H1 (cell line): ENCODE data around the gene ENO2. TPM values are rescaled to one million over a fixed set of nuclear protein-coding genes. Genes with fewer than 3 reads are reported as not detected.

Experiments
- GABPA ChIP-seq: IDR thresholded peaks from 2 replicates; pipeline ENCODE4 v1.6.1; 2011; ENCODE audit warnings: mild to moderate bottlenecking, low read length, moderate library complexity, borderline replicate concordance; ENCODE audit not compliant: insufficient read depth
- HDAC2 ChIP-seq, 2 experiments: fragments of 300-600 bp in 1 of 2; sonication (generic) in 1 of 2; IDR thresholded peaks; 2 replicates each; pipeline ENCODE4 v1.6.1; 2011 to 2012; ENCODE audit warnings: low read depth in 2 of 2, low read length in 2 of 2, mild to moderate bottlenecking in 2 of 2, moderate library complexity in 2 of 2, borderline replicate concordance in 1 of 2, inconsistent platforms in 1 of 2
- HDAC6 ChIP-seq: IDR thresholded peaks from one replicate; pipeline ENCODE4 v1.7.1; 2012; ENCODE audit warnings: low read depth, mild to moderate bottlenecking, inconsistent platforms, low read length, moderate library complexity
- RBBP5 ChIP-seq: IDR thresholded peaks from 2 replicates; pipeline ENCODE4 v1.7.1; 2012; ENCODE audit warnings: low read depth, mild to moderate bottlenecking, inconsistent platforms, low read length, moderate library complexity, borderline replicate concordance
- SRF ChIP-seq: IDR thresholded peaks from 2 replicates; pipeline ENCODE4 v1.6.1; 2011; ENCODE audit warnings: mild to moderate bottlenecking, low read depth, low read length, moderate library complexity
- polyA plus RNA-seq, 7 experiments: library from polyadenylated mRNA; depleted of rRNA in 3 of 7; stranded (reverse) in 5 of 7; unstranded in 2 of 7; fragments of >200 nt in 5 of 7; fragments of 200-250 nt in 2 of 7; gene quantifications; 1 replicate in 5 of 7; 2 replicates in 1 of 7; 4 replicates in 1 of 7; pipeline versions ENCODE4 v1.2.1 to v1.2.3, GENCODE V29; 2011 to 2013; ENCODE audit warnings: missing spikeins in 2 of 7, mixed read lengths in 2 of 7
- total RNA-seq: library from RNA; stranded (reverse); fragmentation: NEBNext Ultra II Directional; extraction: Animal tissue kit (Norgen Biotek cat#: 25700); gene quantifications from 2 replicates; pipeline ENCODE4 v1.2.1, GENCODE V29; 2021
- TF ChIP-seq, protein P1 (sequence below): fragments of 300-600 bp; sonication (generic); IDR thresholded peaks from 2 replicates; pipeline ENCODE4 v1.7.1; 2012; ENCODE audit warnings: low read length, moderate library complexity, mild to moderate bottlenecking, inconsistent platforms; ENCODE audit not compliant: insufficient replicate concordance
- TF ChIP-seq, protein P2 (sequence below), 3 experiments: IDR thresholded peaks; 1 replicate in 2 of 3; 2 replicates in 1 of 3; pipeline versions ENCODE4 v1.5.1 to v1.6.1; 2011; ENCODE audit warnings: low read length in 3 of 3, mild to moderate bottlenecking in 3 of 3, inconsistent platforms in 2 of 3, low read depth in 1 of 3, moderate library complexity in 1 of 3; ENCODE audit not compliant: insufficient read depth in 1 of 3; ENCODE audit errors: control extremely low read depth in 1 of 3

The ENO2 gene
- total and polyA plus RNA-seq, 2 of the 8 experiments (the other 6 are each of a cell fraction or from before 2014, with no cell fraction given), result 92.4 to 102 TPM

DNA sequence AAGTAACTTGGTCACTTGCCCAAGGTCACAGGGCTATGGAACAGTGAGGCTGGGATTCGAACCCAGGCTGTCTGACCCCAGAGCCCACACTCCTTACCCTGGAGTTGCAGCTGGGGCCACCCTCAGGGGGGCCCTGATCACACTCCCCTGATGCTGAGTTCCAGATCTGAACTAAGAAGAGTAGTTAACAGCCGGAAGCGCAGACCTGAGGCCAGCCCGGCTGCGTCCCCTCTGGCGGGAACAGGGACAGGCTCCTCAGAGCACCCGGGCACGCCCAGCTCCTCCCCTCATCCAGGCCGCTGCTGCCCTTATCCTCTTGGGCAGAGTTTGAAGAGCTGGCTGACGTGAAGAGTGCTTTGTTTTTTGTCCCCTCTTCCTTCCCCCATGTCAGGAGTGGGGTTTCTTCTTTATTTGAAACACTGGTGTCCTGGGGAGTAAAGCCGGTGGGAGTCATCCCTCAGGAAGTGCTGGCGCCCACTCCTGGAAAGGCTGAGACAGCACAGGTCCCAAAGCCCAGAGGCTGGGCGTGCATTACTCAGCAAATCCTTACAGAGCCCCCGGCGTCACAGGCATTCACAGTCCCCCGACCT, 47.4 kb downstream of the ENO2 start (continued):
- TF ChIP-seq, protein P1, sequence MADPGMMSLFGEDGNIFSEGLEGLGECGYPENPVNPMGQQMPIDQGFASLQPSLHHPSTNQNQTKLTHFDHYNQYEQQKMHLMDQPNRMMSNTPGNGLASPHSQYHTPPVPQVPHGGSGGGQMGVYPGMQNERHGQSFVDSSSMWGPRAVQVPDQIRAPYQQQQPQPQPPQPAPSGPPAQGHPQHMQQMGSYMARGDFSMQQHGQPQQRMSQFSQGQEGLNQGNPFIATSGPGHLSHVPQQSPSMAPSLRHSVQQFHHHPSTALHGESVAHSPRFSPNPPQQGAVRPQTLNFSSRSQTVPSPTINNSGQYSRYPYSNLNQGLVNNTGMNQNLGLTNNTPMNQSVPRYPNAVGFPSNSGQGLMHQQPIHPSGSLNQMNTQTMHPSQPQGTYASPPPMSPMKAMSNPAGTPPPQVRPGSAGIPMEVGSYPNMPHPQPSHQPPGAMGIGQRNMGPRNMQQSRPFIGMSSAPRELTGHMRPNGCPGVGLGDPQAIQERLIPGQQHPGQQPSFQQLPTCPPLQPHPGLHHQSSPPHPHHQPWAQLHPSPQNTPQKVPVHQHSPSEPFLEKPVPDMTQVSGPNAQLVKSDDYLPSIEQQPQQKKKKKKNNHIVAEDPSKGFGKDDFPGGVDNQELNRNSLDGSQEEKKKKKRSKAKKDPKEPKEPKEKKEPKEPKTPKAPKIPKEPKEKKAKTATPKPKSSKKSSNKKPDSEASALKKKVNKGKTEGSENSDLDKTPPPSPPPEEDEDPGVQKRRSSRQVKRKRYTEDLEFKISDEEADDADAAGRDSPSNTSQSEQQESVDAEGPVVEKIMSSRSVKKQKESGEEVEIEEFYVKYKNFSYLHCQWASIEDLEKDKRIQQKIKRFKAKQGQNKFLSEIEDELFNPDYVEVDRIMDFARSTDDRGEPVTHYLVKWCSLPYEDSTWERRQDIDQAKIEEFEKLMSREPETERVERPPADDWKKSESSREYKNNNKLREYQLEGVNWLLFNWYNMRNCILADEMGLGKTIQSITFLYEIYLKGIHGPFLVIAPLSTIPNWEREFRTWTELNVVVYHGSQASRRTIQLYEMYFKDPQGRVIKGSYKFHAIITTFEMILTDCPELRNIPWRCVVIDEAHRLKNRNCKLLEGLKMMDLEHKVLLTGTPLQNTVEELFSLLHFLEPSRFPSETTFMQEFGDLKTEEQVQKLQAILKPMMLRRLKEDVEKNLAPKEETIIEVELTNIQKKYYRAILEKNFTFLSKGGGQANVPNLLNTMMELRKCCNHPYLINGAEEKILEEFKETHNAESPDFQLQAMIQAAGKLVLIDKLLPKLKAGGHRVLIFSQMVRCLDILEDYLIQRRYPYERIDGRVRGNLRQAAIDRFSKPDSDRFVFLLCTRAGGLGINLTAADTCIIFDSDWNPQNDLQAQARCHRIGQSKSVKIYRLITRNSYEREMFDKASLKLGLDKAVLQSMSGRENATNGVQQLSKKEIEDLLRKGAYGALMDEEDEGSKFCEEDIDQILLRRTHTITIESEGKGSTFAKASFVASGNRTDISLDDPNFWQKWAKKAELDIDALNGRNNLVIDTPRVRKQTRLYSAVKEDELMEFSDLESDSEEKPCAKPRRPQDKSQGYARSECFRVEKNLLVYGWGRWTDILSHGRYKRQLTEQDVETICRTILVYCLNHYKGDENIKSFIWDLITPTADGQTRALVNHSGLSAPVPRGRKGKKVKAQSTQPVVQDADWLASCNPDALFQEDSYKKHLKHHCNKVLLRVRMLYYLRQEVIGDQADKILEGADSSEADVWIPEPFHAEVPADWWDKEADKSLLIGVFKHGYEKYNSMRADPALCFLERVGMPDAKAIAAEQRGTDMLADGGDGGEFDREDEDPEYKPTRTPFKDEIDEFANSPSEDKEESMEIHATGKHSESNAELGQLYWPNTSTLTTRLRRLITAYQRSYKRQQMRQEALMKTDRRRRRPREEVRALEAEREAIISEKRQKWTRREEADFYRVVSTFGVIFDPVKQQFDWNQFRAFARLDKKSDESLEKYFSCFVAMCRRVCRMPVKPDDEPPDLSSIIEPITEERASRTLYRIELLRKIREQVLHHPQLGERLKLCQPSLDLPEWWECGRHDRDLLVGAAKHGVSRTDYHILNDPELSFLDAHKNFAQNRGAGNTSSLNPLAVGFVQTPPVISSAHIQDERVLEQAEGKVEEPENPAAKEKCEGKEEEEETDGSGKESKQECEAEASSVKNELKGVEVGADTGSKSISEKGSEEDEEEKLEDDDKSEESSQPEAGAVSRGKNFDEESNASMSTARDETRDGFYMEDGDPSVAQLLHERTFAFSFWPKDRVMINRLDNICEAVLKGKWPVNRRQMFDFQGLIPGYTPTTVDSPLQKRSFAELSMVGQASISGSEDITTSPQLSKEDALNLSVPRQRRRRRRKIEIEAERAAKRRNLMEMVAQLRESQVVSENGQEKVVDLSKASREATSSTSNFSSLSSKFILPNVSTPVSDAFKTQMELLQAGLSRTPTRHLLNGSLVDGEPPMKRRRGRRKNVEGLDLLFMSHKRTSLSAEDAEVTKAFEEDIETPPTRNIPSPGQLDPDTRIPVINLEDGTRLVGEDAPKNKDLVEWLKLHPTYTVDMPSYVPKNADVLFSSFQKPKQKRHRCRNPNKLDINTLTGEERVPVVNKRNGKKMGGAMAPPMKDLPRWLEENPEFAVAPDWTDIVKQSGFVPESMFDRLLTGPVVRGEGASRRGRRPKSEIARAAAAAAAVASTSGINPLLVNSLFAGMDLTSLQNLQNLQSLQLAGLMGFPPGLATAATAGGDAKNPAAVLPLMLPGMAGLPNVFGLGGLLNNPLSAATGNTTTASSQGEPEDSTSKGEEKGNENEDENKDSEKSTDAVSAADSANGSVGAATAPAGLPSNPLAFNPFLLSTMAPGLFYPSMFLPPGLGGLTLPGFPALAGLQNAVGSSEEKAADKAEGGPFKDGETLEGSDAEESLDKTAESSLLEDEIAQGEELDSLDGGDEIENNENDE, result no peak
- TF ChIP-seq HDAC6, result no peak
- no peak for TF ChIP-seq SRF
- no peak for TF ChIP-seq GABPA
- peak in 1 of 2 experiments; percentile 13; a peak in 1 of 4 replicates for TF ChIP-seq HDAC2 (IDR thresholded peaks at IDR 0.05; ENCODE audit: borderline replicate concordance in 1 of 2, low read depth in 2 of 2, low read length in 2 of 2)
- TF ChIP-seq, protein P2, sequence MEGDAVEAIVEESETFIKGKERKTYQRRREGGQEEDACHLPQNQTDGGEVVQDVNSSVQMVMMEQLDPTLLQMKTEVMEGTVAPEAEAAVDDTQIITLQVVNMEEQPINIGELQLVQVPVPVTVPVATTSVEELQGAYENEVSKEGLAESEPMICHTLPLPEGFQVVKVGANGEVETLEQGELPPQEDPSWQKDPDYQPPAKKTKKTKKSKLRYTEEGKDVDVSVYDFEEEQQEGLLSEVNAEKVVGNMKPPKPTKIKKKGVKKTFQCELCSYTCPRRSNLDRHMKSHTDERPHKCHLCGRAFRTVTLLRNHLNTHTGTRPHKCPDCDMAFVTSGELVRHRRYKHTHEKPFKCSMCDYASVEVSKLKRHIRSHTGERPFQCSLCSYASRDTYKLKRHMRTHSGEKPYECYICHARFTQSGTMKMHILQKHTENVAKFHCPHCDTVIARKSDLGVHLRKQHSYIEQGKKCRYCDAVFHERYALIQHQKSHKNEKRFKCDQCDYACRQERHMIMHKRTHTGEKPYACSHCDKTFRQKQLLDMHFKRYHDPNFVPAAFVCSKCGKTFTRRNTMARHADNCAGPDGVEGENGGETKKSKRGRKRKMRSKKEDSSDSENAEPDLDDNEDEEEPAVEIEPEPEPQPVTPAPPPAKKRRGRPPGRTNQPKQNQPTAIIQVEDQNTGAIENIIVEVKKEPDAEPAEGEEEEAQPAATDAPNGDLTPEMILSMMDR (IDR thresholded peaks at IDR 0.05; ENCODE audit: control extremely low read depth in 1 of 3, insufficient read depth in 1 of 3, low read depth in 1 of 3, low read length in 3 of 3), result peak in 2 of 3 experiments; percentile 43 to 47; a peak in 3 of 4 replicates
- no peak for TF ChIP-seq RBBP5
